ENCODE data around the gene TTBK1.
A peak's percentile ranks its signal among the peaks of the same experiment; 100 is the strongest.

The TTBK1 gene

GRCh38 chr6:43255408-43256054 lies 12.2 kb downstream of the TTBK1 start:
- no peak for DNase-seq (ENCODE audit: low spot score)

- no peak for DNase-seq (ENCODE audit: low spot score)
Measured at GRCh38 chr6:43256670-43257366, 13.5 kb downstream of the TTBK1 start.

- DNase-seq (ENCODE audit: low spot score): no peak
Measured at GRCh38 chr6:43257367-43258145, 14.3 kb downstream of the TTBK1 start.

GRCh38 chr6:43258180-43258579 lies 14.9 kb downstream of the TTBK1 start:
- no peak for DNase-seq (ENCODE audit: low spot score)

GRCh38 chr6:43258807-43259686 lies 15.8 kb downstream of the TTBK1 start:
- no peak for DNase-seq (ENCODE audit: low spot score)

- no peak for DNase-seq (ENCODE audit: low spot score)
Measured at GRCh38 chr6:43260791-43261190, 17.5 kb downstream of the TTBK1 start.

- DNase-seq (ENCODE audit: low spot score): no peak
Measured at GRCh38 chr6:43261198-43261597, 17.9 kb downstream of the TTBK1 start.

- no peak for DNase-seq (ENCODE audit: low spot score)
Measured at GRCh38 chr6:43262000-43262779, 18.9 kb downstream of the TTBK1 start.

- DNase-seq (ENCODE audit: low spot score): no peak
Measured at GRCh38 chr6:43262780-43263313, 19.6 kb downstream of the TTBK1 start.

GRCh38 chr6:43263314-43264178 lies 20.3 kb downstream of the TTBK1 start:
- peak; percentile 68 for DNase-seq (ENCODE audit: low spot score)

GRCh38 chr6:43264599-43265145 lies 21.4 kb downstream of the TTBK1 start:
- DNase-seq (ENCODE audit: low spot score): no peak

GRCh38 chr6:43265564-43265963 lies 22.3 kb downstream of the TTBK1 start:
- no peak for DNase-seq (ENCODE audit: low spot score)

GRCh38 chr6:43267619-43268354 lies 24.5 kb downstream of the TTBK1 start:
- no peak for DNase-seq (ENCODE audit: low spot score)

- no peak for DNase-seq (ENCODE audit: low spot score)
Measured at GRCh38 chr6:43268355-43268700, 25.0 kb downstream of the TTBK1 start.

- DNase-seq (ENCODE audit: low spot score): no peak
Measured at GRCh38 chr6:43268782-43269272, 25.5 kb downstream of the TTBK1 start.

GRCh38 chr6:43269273-43270007 lies 26.2 kb downstream of the TTBK1 start:
- DNase-seq (ENCODE audit: low spot score): no peak

GRCh38 chr6:43271103-43271815 lies 28.0 kb downstream of the TTBK1 start:
- no peak for DNase-seq (ENCODE audit: low spot score)

- DNase-seq (ENCODE audit: low spot score): no peak
Measured at GRCh38 chr6:43271944-43272343, 28.7 kb downstream of the TTBK1 start.

Data from RKO (cell line).